HG03060 (cell line): ENCODE measurements around the gene DENND1A.
"Not testable (repeated sequence)": the region's sequence is repeated elsewhere in the genome, so short reads cannot be mapped to it uniquely, and the experiment has no call there.

Experiments used
- ATAC-seq: cut with Tn5 transposase; IDR thresholded peaks from one replicate; pipeline ENCODE4 v1.9.1; 2021; ENCODE audit warnings: low read depth, moderate number of reproducible peaks; ENCODE audit not compliant: unreplicated experiment

The DENND1A gene

GRCh38 chr9:123925161-123925560 is 4.8 kb downstream of the DENND1A start:
- ATAC-seq, result no peak

- no peak for ATAC-seq
Observed at GRCh38 chr9:123924727-123925126, 5.2 kb downstream of the DENND1A start.

GRCh38 chr9:123923884-123924283 is 6.0 kb downstream of the DENND1A start:
- no peak for ATAC-seq

- no peak for ATAC-seq
Observed at GRCh38 chr9:123923377-123923776, 6.5 kb downstream of the DENND1A start.

GRCh38 chr9:123922911-123923310 is 7.0 kb downstream of the DENND1A start:
- ATAC-seq, result no peak

- no peak for ATAC-seq
Observed at GRCh38 chr9:123922431-123922830, 7.5 kb downstream of the DENND1A start.

GRCh38 chr9:123914517-123915196 is 15.3 kb downstream of the DENND1A start:
- no peak for ATAC-seq

GRCh38 chr9:123912167-123912897 is 17.6 kb downstream of the DENND1A start:
- no peak for ATAC-seq

- no peak for ATAC-seq
Observed at GRCh38 chr9:123911024-123911423, 18.9 kb downstream of the DENND1A start.

- not testable (repeated sequence) for ATAC-seq
Observed at GRCh38 chr9:123909192-123909591, 20.7 kb downstream of the DENND1A start.

- not testable (repeated sequence) for ATAC-seq
Observed at GRCh38 chr9:123903550-123903949, 26.4 kb downstream of the DENND1A start.

- no peak for ATAC-seq
Observed at GRCh38 chr9:123894822-123895221, 35.1 kb downstream of the DENND1A start.

- no peak for ATAC-seq
Observed at GRCh38 chr9:123893831-123894460, 36.0 kb downstream of the DENND1A start.

GRCh38 chr9:123893115-123893514 is 36.8 kb downstream of the DENND1A start:
- ATAC-seq, result no peak

GRCh38 chr9:123887837-123888236 is 42.1 kb downstream of the DENND1A start:
- no peak for ATAC-seq

- not testable (repeated sequence) for ATAC-seq
Observed at GRCh38 chr9:123885834-123886233, 44.1 kb downstream of the DENND1A start.

GRCh38 chr9:123883634-123884033 is 46.3 kb downstream of the DENND1A start:
- ATAC-seq, result no peak

GRCh38 chr9:123881604-123882003 is 48.3 kb downstream of the DENND1A start:
- ATAC-seq, result no peak

GRCh38 chr9:123880420-123880819 is 49.5 kb downstream of the DENND1A start:
- ATAC-seq, result no peak

- no peak for ATAC-seq
Observed at GRCh38 chr9:123876750-123877149, 53.2 kb downstream of the DENND1A start.

- ATAC-seq, result no peak
Observed at GRCh38 chr9:123872710-123873109, 57.2 kb downstream of the DENND1A start.

- no peak for ATAC-seq
Observed at GRCh38 chr9:123871781-123872180, 58.1 kb downstream of the DENND1A start.
